HFFc6 (cell line): ENCODE measurements around the gene VANGL1. TPM values are rescaled to one million over a fixed set of nuclear protein-coding genes. Genes with fewer than 3 reads are reported as not detected.
A peak's percentile ranks its signal among the peaks of the same experiment; 100 is the strongest.

Experiments
- DNase-seq: peaks from one replicate; pipeline ENCODE4 v3.0.0-alpha.2; 2018
- H3K27ac Mint-ChIP-seq: 2 replicates; pipeline ENCODE4 v1.8.0; 2020; ENCODE audit warnings: mild to moderate bottlenecking, mixed read lengths
- H3K27me3 Mint-ChIP-seq: 2 replicates; pipeline ENCODE4 v1.8.0; 2021; ENCODE audit warnings: mild to moderate bottlenecking, moderate library complexity, mixed read lengths; ENCODE audit not compliant: insufficient read depth
- H3K36me3 Mint-ChIP-seq: 2 replicates; pipeline ENCODE4 v1.8.0; 2021; ENCODE audit warnings: low read depth, mixed read lengths
- H3K4me1 Mint-ChIP-seq: 2 replicates; pipeline ENCODE4 v1.8.0; 2020; ENCODE audit warnings: low read depth, mixed read lengths
- H3K4me3 Mint-ChIP-seq: 2 replicates; pipeline ENCODE4 v1.8.0; 2020; ENCODE audit warnings: mild to moderate bottlenecking, moderate library complexity, mixed read lengths
- H3K9me3 Mint-ChIP-seq: 2 replicates; pipeline ENCODE4 v1.8.0; 2020; ENCODE audit warnings: mild to moderate bottlenecking, mixed read lengths
- CTCF ChIP-seq: fragments of 200-600 bp; sonication (generic); IDR thresholded peaks from 2 replicates; pipeline ENCODE4 v1.5.0; 2021; ENCODE audit warnings: antibody characterized with exemption, mild to moderate bottlenecking
- total RNA-seq, 6 experiments: library from RNA; stranded (reverse); fragmentation: NEBNext Ultra II Directional; extraction: Animal tissue kit (Norgen Biotek cat#: 25700); gene quantifications; 2 replicates in 1 of 6; 3 replicates in 5 of 6; pipeline ENCODE4 v1.2.3, GENCODE V29; 2021

VANGL1 gene
- total RNA-seq, 6 experiments from 2014 or later, result 14.7 to 20.6 (median 18.5) TPM

- peaks cover 1% of the 10 kb centered on the region; the same call in 1 of the 2 replicates for H3K27me3 Mint-ChIP-seq
- peaks cover 50% of the 10 kb centered on the region for H3K36me3 Mint-ChIP-seq
- no peak for TF ChIP-seq CTCF
- peak; percentile 83 for DNase-seq
- H3K4me1 Mint-ChIP-seq, result peaks cover 43% of the 10 kb centered on the region
- H3K27ac Mint-ChIP-seq, result peak overlapping the region; percentile 79
- H3K4me3 Mint-ChIP-seq, result peak overlapping the region; percentile 36
- H3K9me3 Mint-ChIP-seq, result peaks cover 32% of the 10 kb centered on the region
Observed at GRCh38 chr1:115669002-115669673, 27.4 kb downstream of the VANGL1 start.

GRCh38 chr1:115669886-115670285 lies 28.1 kb downstream of the VANGL1 start:
- Mint-ChIP-seq H3K27me3 (peaks cover 1% of the 10 kb centered on the region; the same call in 1 of the 2 replicates), H3K36me3 (peaks cover 47% of the 10 kb centered on the region), H3K4me3 (no peak overlapping the region; the same call in 1 of the 2 replicates), H3K9me3 (peaks cover 32% of the 10 kb centered on the region), H3K27ac (peak overlapping the region; percentile 24; the same call in 1 of the 2 replicates), H3K4me1 (peaks cover 43% of the 10 kb centered on the region)
- no peak for DNase-seq
- TF ChIP-seq CTCF, result no peak

- no peak overlapping the region for H3K4me3 Mint-ChIP-seq
- H3K9me3 Mint-ChIP-seq, result peaks cover 31% of the 10 kb centered on the region
- H3K36me3 Mint-ChIP-seq, result peaks cover 41% of the 10 kb centered on the region
- no peak for DNase-seq
- peaks cover 1% of the 10 kb centered on the region; the same call in 1 of the 2 replicates for H3K27me3 Mint-ChIP-seq
- H3K4me1 Mint-ChIP-seq, result peaks cover 43% of the 10 kb centered on the region
- H3K27ac Mint-ChIP-seq, result no peak overlapping the region
- no peak for TF ChIP-seq CTCF
Observed at GRCh38 chr1:115670476-115671175, 28.9 kb downstream of the VANGL1 start.

GRCh38 chr1:115671176-115671934 lies 29.6 kb downstream of the VANGL1 start:
- H3K27ac Mint-ChIP-seq, result no peak overlapping the region

More at GRCh38 chr1:115671176-115671934, 29.6 kb downstream of the VANGL1 start:
- no peak overlapping the region for H3K4me3 Mint-ChIP-seq
- peaks cover 24% of the 10 kb centered on the region for H3K9me3 Mint-ChIP-seq
- H3K36me3 Mint-ChIP-seq, result peaks cover 34% of the 10 kb centered on the region
- DNase-seq, result peak; percentile 11
- TF ChIP-seq CTCF, result no peak
- peaks cover 1% of the 10 kb centered on the region; the same call in 1 of the 2 replicates for H3K27me3 Mint-ChIP-seq
- peaks cover 43% of the 10 kb centered on the region for H3K4me1 Mint-ChIP-seq
